Stimulated activated CD4-positive, alpha-beta T cell treated with anti-CD3 and anti-CD28 coated beads, Interleukin-1b, Interleukin-23, amount 100 ng/mL, for 1 hour (primary cell): ENCODE data around the gene CCDC192.
"Not testable (repeated sequence)": the region's sequence is repeated elsewhere in the genome, so short reads cannot be mapped to it uniquely, and the experiment has no call there.

Experiments
- DNase-seq, 2 donors: peaks; one replicate each; pipeline ENCODE4 v3.0.0-alpha.2; 2020; ENCODE audit warnings: low read depth in 2 of 2

The CCDC192 gene

DNA sequence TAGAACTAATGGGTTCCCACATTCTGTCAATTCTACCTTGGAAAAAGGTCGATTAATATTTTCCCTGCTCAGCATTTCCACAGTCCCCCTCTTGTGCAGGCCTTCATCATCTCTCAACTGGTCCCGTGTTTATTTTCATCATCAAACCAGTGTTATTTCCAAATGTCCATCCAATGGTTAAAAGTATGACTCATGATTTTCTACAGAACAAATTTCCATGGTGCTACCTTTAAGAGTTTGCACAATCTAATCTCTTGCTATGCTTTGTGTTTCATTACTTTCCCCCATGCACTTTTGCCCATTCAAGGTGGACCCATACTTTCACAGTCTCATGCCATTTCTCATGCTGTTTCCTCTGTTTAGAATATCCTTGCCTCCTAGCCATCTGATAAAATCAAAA lies 143.7 kb downstream of the CCDC192 start:
- no peak for DNase-seq

DNA sequence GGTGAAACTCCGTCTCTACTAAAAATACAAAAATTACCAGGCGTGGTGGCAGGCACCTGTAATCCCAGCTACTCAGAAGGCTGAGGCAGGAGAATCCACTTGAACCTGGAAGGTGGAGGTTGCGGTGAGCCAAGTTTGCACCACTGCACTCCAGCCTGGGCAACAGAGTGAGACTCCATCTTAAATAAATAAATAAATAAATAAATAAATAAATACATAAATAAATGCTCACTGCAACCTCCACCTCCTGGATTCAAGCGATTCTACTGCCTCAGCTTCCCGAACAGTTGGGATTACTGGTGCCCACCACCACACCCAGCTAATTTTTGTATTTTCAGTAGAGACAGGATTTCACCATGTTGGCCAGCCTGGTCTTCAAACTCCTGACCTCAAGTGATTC lies 144.4 kb downstream of the CCDC192 start:
- not testable (repeated sequence) for DNase-seq

DNA sequence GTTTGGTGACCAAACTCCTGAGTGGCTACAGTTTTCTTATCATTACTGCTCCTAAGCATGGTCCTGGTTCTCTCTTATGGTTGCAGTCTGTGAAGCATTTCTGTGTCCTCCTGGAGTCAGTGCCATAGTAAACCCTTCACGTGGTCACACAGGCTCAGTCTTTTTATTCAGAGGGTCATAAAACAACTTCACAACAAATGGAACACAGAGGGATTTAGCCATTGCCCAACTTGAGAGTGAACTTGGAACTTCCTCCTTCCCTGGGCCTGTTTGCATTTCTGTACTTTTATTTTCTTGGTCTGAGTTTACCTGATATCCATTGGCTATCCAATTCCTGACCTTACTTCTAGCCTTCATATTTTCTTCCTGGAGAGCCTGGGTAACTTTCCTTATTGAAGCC lies 144.9 kb downstream of the CCDC192 start:
- no peak for DNase-seq

DNA sequence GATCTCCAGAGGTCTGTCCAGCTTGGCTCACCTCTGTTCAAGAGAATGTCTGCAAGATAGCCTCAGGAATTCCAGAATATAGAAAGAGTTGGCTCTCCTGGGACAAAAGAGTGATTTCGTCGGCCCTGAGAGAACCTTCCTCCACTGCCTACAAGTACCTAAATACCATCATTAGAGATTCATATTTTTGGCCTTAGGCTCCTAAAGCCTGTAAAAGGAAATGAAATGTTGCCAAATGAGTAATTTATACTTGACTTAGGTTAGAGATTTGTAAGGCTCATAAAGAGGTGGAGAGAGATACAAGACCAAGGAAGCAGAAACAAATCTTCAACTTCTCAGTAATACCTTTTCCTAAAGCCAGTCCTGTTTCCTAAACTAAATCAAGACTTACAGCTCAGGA lies 146.2 kb downstream of the CCDC192 start:
- DNase-seq: no peak

DNA sequence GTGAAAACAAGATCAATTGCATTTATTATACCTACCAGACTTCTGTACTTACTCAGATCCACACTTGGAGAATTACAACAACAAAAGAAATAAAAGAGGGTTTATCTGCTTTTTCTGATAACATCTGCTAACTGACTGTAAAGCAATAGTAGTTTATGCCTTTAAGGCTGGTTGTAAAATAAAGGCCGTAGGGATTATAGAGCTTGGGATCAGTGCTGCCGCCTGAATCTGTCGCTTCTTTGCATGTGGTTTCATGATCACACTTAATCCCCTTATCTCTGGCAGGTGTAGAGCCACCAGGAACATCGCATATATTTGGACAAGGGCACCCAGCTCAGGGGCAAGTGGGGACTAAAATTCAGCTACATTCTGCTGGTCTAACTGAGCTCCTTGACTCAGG lies 146.7 kb downstream of the CCDC192 start:
- no peak for DNase-seq

DNA sequence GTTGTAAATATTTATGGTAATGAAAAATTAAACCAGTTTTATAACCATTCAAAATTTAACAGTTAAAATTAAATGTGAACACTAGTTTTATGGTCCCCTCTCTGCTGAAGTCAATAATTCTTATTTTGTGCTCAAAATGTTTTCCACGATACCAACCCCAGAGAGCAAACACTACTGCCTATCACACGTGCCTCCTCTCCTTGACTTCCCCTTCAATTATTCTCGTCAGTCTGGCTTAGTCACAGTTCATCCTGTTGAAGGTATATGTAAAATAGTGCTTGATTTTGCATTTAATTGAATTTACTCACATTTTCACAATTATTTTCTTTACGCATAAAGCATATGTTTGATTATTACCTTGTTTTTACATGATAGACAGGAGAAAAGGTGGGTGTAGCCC lies 148.8 kb downstream of the CCDC192 start:
- DNase-seq: no peak

DNA sequence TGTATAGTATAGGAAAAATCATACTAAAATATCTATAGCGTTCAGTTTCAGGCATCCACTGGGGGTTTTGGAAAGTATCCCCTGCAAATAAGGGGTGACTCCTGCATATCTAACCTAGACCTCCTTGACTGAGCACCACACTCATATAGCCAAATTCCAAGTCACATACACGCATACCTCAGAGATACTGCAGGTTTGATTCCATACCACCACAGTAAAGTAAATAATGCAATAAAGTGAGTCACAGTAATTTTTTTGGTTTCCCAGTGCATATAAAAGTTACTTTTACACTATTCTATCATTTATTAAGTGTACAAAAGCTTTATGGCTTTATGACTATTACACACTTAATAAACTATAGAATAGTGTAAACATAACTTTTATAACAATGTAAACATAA lies 151.3 kb downstream of the CCDC192 start:
- DNase-seq: no peak

DNA sequence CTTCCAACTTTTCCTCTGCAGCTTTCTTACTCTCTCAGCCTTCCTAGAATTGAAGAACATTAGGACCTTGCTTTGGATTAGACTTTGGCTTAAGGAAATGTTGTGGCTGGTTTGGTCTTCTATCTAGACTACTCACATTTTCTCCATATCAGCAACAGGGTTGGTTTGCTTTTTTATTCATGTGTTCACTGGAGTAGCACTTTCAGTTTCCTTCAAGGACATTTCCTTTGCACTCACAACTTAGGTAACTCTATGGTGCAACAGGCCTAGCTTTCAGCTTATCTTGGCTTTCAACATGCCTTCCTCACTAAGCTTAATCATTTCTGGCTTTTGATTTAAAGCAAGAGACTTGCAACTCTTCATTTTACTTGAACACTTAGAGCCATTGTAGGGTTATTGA lies 153.1 kb downstream of the CCDC192 start:
- no peak for DNase-seq

DNA sequence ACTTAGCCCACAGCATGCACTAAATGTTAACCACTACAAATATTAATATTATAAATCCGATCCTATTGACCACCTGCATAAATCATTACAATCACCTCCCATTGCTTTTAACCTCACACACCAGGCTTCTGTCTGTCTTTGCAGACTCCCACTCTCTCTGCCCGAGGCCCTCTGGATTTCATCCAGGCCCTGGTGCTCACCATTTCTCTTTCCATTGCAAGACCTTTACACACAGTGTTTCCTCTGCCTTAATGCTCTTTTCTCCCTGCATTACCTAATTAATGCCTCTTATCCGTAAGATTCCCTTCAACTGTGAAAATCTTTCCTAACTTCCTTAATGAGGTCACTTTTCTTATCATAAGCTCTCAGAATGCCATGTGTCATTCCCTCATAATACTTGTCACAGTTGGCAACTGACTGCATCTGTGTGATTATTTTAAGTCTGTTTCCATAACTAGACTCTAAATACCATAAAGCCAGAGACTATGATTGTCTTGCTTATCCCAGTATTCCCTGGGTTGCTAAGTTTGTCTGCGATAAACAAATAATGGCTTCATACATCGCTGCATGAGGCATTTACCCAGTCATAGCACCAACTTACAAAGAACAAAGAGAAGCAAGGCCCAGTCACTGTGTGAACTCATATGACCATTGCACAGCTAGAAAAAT lies 155.1 kb downstream of the CCDC192 start:
- no peak for DNase-seq

DNA sequence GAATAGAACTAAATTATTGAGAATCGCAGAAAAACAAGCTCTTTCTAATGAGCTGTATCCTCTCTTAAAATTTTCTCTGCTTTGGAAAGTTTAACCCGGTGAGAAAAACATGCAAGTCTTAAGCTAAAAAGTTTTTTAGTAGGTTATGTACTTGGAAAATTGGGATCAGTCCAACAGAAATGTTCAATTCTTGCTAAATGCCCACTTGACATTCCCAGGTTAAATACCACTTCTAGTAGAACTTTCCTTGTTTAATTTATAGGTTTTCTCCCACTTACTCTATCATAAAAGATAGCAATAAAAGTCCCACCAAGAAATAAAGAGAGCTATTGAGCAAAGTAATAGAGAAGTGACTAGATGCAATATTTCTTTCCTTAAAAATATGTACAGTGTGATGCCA lies 157.1 kb downstream of the CCDC192 start:
- no peak for DNase-seq

DNA sequence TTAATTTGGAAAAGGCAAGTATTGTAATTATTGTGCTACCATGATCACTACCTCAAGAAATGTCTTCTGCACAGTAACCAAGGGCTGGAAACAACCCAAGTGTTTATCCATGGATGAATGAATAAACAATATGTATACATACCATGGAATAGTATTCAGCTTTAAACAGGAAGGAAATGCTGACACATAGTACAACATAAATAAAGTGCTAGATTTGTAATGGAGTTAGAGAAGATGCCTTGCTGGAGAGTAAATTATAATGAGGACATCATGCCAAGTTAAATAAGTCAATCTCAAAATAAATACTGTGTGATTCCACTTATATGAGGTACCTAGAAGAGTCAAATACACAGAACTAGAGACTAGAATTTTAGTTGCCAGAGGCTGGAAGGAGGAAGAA lies 160.0 kb downstream of the CCDC192 start:
- DNase-seq: no peak

DNA sequence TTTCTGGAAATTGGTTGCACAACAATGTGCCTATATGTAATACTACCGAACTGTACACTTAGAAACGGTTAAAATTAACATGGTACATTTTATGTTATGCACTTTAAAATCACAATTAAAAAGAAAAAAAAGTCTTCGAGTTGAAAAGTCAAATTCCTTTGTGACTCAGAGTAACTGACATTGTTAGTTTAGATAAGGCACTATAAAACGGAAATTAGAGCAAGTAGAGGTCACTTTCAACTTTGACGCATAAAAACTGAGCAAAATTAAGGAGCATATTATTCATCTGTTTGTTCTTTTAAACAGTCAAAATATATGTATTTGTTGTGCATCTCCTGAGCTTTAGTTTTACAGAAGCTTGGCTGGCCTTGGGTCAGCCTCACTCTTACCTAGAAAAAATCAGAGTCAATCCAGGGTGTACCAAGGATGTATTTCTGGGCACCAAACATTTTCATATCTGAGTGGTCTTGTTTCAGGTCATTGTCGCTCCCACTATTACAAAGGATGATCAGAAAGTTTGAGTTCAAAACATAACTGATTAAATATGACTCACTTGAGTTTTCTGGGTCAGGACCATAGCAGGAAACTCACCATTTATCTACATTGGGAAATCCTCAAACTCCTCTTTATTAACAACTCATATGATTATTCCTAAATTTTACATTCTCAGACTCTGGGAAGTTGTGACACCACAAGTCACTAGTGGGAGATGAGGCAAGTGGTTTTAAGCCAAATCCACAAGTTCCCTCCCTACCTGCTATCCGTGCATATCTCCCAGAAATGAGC lies 160.6 kb downstream of the CCDC192 start:
- no peak for DNase-seq

DNA sequence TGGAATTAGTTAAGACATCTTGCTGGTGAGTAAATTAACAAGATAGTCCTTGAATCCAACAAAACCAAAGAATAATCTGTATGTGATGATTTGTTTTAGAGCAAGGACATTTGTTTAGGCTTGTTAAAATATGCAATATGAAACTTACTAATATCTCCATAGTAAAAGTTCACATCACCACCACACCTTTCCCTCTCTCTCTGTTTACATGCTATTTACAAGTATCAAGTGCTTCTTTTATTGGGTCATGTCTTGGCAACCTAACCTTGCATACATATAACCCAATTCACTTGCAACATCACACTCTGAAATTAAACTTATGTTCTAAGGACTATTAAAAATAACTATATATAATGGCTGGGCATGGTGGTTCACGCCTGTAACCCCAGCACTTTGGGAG lies 161.3 kb downstream of the CCDC192 start:
- DNase-seq: no peak

DNA sequence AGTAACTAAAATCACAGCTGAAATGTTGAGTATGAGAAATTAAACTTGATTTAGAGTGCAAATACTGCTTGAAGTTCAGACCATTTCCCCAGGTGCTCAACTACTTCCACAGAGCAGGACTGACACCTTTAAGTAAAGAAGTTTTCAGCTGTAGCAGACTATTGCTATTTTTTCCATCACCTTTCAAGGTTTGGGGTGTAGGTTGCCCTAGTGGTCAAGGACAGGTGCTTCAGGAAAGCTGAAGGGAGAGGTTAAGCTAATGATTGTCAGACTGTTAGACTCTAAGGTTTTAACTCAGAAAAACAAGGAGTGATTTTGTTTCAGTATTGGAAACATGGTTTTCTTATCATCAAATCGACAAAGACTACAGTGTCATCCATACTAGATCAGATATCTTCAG lies 162.1 kb downstream of the CCDC192 start:
- no peak for DNase-seq

DNA sequence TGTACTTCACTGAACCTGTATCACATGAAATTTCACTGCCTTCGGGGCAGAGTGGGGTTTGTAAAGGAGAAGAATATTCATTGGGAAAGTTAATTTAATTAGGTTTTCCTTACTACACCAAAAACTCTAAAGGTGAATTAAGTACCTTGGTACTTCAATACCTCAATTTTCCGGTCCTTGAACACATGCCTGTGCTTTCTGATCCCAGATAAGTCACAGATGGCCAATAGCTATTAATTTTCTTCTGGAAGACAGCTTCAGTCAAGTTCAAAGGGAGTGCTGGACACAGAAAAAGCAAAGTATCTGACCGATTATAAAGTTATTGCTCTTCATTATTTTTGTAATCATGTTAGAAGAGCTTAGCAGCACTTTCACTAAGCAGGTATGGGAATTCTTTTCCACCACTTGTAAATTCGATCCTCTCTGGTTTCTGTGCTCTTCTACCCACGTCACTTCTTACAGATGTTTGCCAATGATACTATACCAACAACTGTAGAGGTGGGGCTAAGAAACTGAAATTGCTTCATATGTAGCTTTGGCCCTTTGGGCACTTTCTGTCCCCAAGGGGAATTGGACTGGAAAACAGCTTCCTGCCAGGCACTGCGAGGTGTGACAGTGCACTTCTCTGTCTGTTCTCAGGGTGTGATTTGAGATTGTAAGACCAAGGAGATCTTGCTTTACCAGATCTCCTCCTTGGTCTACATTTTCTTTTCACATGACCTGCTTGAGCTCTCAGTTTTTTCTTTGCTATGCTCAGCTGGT lies 164.0 kb downstream of the CCDC192 start:
- no peak for DNase-seq

DNA sequence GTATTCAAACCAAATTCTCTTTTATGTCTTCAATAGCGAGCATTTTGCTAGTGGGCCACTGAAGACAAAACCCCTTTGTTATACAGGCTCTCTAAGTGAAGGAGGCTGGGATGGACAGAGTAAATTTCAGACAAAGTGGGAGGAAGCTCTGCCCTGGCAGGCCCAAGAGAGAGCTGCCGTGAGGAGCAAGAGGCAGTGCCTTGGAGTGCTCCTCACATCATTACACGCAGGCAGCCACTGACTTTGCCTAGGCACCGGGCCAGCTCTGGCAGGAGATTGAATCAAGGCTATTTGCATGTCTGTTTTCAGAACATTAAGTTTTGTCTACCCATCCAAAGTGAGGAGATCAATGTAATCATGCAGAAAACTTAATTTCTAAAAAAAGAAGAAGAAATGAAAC lies 167.7 kb downstream of the CCDC192 start:
- DNase-seq: no peak

DNA sequence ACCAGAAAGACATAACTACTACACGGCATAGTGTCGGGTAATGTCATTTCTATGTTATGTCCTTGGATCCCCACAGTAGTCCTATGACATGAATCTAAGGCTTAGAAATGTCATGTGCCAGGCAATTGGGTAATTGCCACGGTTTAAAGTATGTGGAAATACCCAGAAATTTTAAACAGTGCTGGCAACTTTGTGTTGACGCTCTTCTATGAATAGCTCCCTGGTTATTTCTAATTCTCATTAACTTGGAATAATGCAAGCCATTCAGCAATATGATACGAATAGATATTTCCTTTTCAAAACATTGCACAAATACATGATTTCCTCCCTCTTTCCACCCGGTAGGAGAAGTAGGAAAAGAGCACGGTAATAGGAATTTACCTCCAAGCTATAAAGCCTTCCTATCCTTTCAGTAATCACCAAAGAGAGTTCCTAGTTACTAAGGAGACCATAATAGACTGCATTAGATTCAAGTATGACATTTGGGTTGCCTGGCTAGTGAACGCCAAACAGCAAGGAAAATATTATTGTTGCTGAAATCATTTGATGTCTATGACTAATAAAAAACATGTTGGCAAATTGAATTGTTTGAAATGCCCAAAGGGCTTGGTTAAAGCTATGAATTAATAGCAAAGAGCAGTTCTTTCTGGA lies 168.4 kb downstream of the CCDC192 start:
- DNase-seq: no peak

DNA sequence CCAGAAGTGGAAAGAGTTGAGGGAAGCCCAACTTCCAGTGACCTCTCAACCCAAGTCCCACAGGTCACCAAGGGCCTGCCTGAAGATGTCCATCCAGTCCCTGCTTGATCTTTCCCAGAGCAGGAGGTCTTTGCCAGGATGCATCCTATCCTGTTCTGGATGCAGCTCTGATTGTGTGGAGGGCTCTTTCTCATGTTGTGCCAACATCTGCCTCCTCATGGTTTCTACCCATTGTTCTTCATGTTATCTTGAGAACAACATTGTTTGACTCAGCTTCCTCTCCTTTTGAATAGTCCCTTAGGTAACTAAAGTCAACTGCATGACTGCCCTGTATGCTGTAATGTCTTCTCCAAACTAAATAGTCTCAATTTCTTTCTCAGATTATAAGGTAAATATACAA lies 169.3 kb downstream of the CCDC192 start:
- no peak for DNase-seq

DNA sequence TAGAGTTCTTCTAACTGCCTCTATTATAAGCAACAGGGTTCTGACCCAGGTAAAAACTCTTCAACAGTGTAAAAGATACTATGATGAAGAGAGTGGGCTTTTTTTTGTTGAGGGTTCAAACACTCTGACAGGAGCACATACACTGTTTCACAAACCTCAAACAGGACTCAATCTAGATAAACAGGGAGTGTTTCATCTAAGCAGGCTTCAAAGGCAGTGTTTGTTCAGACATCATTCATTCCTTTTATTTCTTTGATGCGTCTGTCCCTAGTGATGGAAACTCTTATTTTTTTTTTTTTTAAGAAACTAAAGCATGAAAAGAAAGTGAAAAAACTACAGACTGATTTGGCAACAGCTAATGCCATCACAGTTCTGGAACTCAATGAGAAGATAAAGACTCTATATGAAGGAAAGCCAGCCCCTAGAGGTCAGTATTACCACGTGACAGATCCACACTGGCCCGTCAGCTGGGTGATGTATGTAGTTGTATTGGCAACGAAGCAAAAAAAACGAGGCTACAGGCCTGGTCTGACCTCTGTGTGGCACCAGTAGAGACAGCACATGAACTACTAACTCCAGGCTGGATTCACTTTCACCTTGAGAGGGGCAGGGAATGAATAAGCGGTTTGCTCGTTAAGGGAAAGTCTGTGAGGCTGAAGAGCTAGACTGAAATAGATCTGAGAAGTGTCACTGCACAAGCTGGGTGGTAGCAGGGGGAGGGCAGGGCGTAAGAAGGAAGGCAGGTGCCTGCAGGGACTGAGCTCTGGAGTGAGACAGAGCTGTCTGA lies 172.2 kb downstream of the CCDC192 start:
- DNase-seq: no peak

DNA sequence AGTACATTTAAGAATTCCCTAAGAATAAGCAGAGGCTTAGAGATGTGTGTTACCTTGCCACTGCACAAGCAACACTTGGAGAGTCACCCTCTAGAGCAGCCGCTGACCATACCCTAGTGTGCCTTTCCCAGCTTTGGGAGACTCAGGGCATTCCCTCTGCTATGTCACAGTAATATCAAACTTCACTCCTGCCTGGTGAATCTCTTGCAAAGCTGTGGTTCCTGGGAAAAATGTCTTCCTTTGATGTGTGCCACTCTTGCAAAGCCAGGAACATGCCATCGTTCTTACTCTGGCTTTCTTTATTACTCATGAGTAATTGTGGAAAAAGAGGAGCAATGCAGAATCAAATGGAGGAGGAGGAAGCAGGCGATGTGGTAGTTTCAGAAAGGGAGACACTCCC lies 173.2 kb downstream of the CCDC192 start:
- DNase-seq: no peak

DNA sequence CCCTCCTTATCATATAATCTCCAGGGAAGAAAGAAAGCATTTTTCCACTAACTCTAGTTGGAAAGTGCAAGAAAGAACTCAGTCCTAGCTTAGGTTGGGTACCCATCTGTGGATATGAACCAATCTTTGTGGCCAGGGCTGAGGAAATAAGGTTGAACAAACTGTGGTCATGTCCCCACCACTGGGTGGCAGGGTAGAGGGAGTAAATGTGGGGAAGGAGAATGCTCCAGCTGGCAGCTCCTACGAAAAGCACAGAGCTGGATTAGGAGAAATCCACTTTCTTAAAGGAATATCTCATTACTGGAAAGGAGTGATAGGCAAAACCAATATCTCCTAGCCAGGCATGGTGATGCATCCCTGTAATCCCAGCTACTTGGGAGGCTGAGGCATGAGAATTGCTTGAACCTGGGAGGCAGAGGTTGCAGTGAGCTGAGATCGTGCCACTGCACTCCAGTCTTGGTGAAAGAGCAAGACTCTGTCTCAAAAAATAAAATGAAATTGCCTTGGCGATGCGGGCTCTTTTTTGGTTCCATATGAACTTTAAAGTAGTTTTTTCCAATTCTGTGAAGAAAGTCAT lies 175.1 kb downstream of the CCDC192 start:
- no peak for DNase-seq
